H9 (cell line): ENCODE data around the gene PRPF18. TPM values are rescaled to one million over a fixed set of nuclear protein-coding genes. Genes with fewer than 3 reads are reported as not detected.

Experiments used
- DNase-seq: peaks from one replicate; pipeline ENCODE4 v3.0.0-alpha.2; 2017
- H2AFZ ChIP-seq: one replicate; pipeline ENCODE4 v1.6.1; 2013; ENCODE audit warnings: mild to moderate bottlenecking, low read length, control low read depth, moderate library complexity
- H2AK5ac ChIP-seq: 2 replicates; pipeline ENCODE4 v1.6.1; 2013; ENCODE audit warnings: low read length, control low read depth, mixed read lengths; ENCODE audit not compliant: insufficient read length
- H2BK120ac ChIP-seq: one replicate; pipeline ENCODE4 v1.6.1; 2013; ENCODE audit warnings: low read depth, mild to moderate bottlenecking, low read length, control low read depth, inconsistent platforms; ENCODE audit not compliant: poor library complexity, severe bottlenecking
- H2BK12ac ChIP-seq: 2 replicates; pipeline ENCODE4 v1.6.1; 2013; ENCODE audit warnings: low read length, control low read depth, mixed read lengths, low read depth; ENCODE audit not compliant: insufficient read length
- H2BK15ac ChIP-seq: 2 replicates; pipeline ENCODE4 v1.6.1; 2013; ENCODE audit warnings: low read depth, low read length, control low read depth
- H2BK20ac ChIP-seq: one replicate; pipeline ENCODE4 v1.6.1; 2013; ENCODE audit warnings: low read depth, mild to moderate bottlenecking, low read length, control low read depth, inconsistent platforms; ENCODE audit not compliant: poor library complexity, severe bottlenecking
- H2BK5ac ChIP-seq: 2 replicates; pipeline ENCODE4 v1.6.1; 2013; ENCODE audit warnings: low read length, control low read depth, mixed read lengths; ENCODE audit not compliant: insufficient read length
- H3K14ac ChIP-seq: 2 replicates; pipeline ENCODE4 v1.6.1; 2013; ENCODE audit warnings: low read length, control low read depth; ENCODE audit not compliant: insufficient read depth
- H3K18ac ChIP-seq: 2 replicates; pipeline ENCODE4 v1.6.1; 2013; ENCODE audit warnings: low read depth, mild to moderate bottlenecking, mixed read lengths, low read length, control low read depth; ENCODE audit not compliant: insufficient read length
- H3K23ac ChIP-seq: 2 replicates; pipeline ENCODE4 v1.6.1; 2013; ENCODE audit warnings: low read length, control low read depth, mixed read lengths, low read depth; ENCODE audit not compliant: insufficient read length
- H3K23me2 ChIP-seq: 2 replicates; pipeline ENCODE4 v1.6.1; 2013; ENCODE audit warnings: low read depth, mild to moderate bottlenecking, mixed read lengths, low read length, control low read depth; ENCODE audit not compliant: insufficient read length, poor library complexity, severe bottlenecking
- H3K27ac ChIP-seq: 2 replicates; pipeline ENCODE4 v1.5.1; 2013; ENCODE audit warnings: low read length, control low read depth, mixed read lengths, low read depth; ENCODE audit not compliant: insufficient read length
- H3K27me3 ChIP-seq: 2 replicates; pipeline ENCODE4 v1.6.1; 2013; ENCODE audit warnings: low read length, control low read depth, inconsistent platforms; ENCODE audit not compliant: insufficient read depth
- H3K4ac ChIP-seq: 2 replicates; pipeline ENCODE4 v1.6.1; 2013; ENCODE audit warnings: low read depth, mild to moderate bottlenecking, control low read depth, inconsistent platforms, low read length, moderate library complexity
- H3K4me1 ChIP-seq: 2 replicates; pipeline ENCODE4 v1.6.1; 2013; ENCODE audit warnings: low read length, control low read depth, inconsistent platforms; ENCODE audit not compliant: insufficient read depth
- H3K4me2 ChIP-seq: 2 replicates; pipeline ENCODE4 v1.6.1; 2013; ENCODE audit warnings: low read length, control low read depth, mixed read lengths; ENCODE audit not compliant: insufficient read length, insufficient read depth
- H3K56ac ChIP-seq: 2 replicates; pipeline ENCODE4 v1.6.1; 2013; ENCODE audit warnings: low read depth, mild to moderate bottlenecking, mixed read lengths, low read length, control low read depth; ENCODE audit not compliant: insufficient read length
- H3K79me1 ChIP-seq: 2 replicates; pipeline ENCODE4 v1.6.1; 2013; ENCODE audit warnings: low read depth, mild to moderate bottlenecking, moderate library complexity, low read length, control low read depth, inconsistent platforms; ENCODE audit not compliant: insufficient read depth, poor library complexity, severe bottlenecking
- H3K79me2 ChIP-seq: 2 replicates; pipeline ENCODE4 v1.6.1; 2013; ENCODE audit warnings: low read length, control low read depth, inconsistent platforms; ENCODE audit not compliant: insufficient read depth
- H3K9ac ChIP-seq: 2 replicates; pipeline ENCODE4 v1.6.1; 2013; ENCODE audit warnings: low read length, control low read depth, mixed read lengths; ENCODE audit not compliant: insufficient read length; ENCODE audit errors: extremely low read depth
- H3K9me3 ChIP-seq: one replicate; pipeline ENCODE4 v1.6.1; 2013; ENCODE audit warnings: low read depth, low read length, inconsistent platforms; ENCODE audit not compliant: control insufficient read depth
- H3T11ph ChIP-seq: one replicate; pipeline ENCODE4 v1.6.1; 2013; ENCODE audit warnings: mild to moderate bottlenecking, low read length, control low read depth, inconsistent platforms
- H4K20me1 ChIP-seq: one replicate; pipeline ENCODE4 v1.6.1; 2013; ENCODE audit not compliant: control insufficient read depth, insufficient read length, insufficient read depth
- H4K5ac ChIP-seq: 2 replicates; pipeline ENCODE4 v1.6.1; 2013; ENCODE audit warnings: low read depth, mild to moderate bottlenecking, mixed read lengths, low read length, control low read depth; ENCODE audit not compliant: insufficient read length
- H4K8ac ChIP-seq: replicated peaks from 2 replicates; pipeline ENCODE4 v1.6.1; 2013; ENCODE audit warnings: low read length, control low read depth, mixed read lengths, low read depth; ENCODE audit not compliant: insufficient read length
- H4K91ac ChIP-seq: 2 replicates; pipeline ENCODE4 v1.6.1; 2013; ENCODE audit warnings: low read depth, mild to moderate bottlenecking, moderate library complexity, mixed read lengths, low read length, control low read depth; ENCODE audit not compliant: insufficient read length
- H3K27ac Mint-ChIP-seq, 3 experiments: 2 replicates in 2 of 3; 3 replicates in 1 of 3; pipeline ENCODE4 v1.8.0; 2020 to 2021; ENCODE audit warnings: mixed read lengths in 3 of 3, mild to moderate bottlenecking in 1 of 3, moderate library complexity in 1 of 3
- H3K27me3 Mint-ChIP-seq: 2 replicates; pipeline ENCODE4 v1.8.0; 2021; ENCODE audit warnings: low read depth, mild to moderate bottlenecking, moderate library complexity, mixed read lengths
- H3K36me3 Mint-ChIP-seq, 3 experiments: 2 replicates in 2 of 3; 3 replicates in 1 of 3; pipeline ENCODE4 v1.8.0; 2020 to 2021; ENCODE audit warnings: low read depth in 3 of 3, mixed read lengths in 3 of 3; ENCODE audit not compliant: insufficient read depth in 1 of 3
- H3K4me1 Mint-ChIP-seq, 2 experiments: 2 replicates each; pipeline ENCODE4 v1.8.0; 2020; ENCODE audit warnings: mixed read lengths in 2 of 2
- H3K4me3 Mint-ChIP-seq, 2 experiments: 2 replicates in 1 of 2; 3 replicates in 1 of 2; pipeline ENCODE4 v1.8.0; 2020 to 2021; ENCODE audit warnings: mild to moderate bottlenecking in 2 of 2, mixed read lengths in 2 of 2, moderate library complexity in 1 of 2
- H3K9me3 Mint-ChIP-seq, 2 experiments: 2 replicates in 1 of 2; 3 replicates in 1 of 2; pipeline ENCODE4 v1.8.0; 2020; ENCODE audit warnings: mild to moderate bottlenecking in 2 of 2, mixed read lengths in 2 of 2, moderate library complexity in 1 of 2
- WGBS: extraction: QIAGEN DNeasy Blood & Tissue Kit; methylation state at CpG from one replicate; pipeline ENCODE4 v1.1.7; 2013; ENCODE audit warnings: missing lambda C conversion rate, low lambda C conversion rate, mixed read lengths; ENCODE audit not compliant: insufficient read length; ENCODE audit errors: extremely low coverage; 5-methylcytosine and 5-hydroxymethylcytosine counted together
- total RNA-seq: library from RNA; stranded (reverse); gene quantifications from 2 replicates; pipeline ENCODE4 v1.2.1, GENCODE V29; 2021
- TF ChIP-seq, protein P1 (sequence below): fragments of 200-600 bp; sonication (generic); conservative IDR thresholded peaks from 3 replicates; pipeline ENCODE4 v1.8.0; 2021; ENCODE audit warnings: antibody characterized with exemption, mild to moderate bottlenecking

Gene PRPF18
- total RNA-seq, 1 experiment from 2014 or later: 17.1 TPM

DNA sequence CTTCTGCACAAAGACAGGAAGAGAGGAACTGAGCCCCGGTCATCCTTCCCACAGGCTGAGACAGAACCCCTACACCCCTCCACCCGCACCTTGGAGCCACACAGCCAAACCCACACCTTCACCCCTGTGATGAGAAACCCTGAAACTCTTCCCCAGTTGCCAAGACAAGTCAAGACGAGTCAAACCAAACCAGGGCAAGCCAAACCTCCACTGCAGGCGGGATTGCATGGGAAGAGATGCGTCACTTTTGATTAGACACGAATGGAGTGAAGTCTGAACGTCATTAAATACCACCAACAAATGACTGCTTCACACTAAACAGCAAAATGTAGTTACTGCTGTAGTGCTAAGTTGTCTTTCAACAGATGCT is 73.8 kb downstream of the PRPF18 start:
- WGBS: no CpG with 5 or more reads among the region's 7 CpGs
- no peak overlapping the region for H2BK12ac ChIP-seq

More for the DNA sequence above, 73.8 kb downstream of the PRPF18 start:
- Mint-ChIP-seq H3K9me3 (no peaks in the 10 kb centered on the region), H3K27ac (peak overlapping the region; percentile 4 to 92 (median 64); a peak in 5 of 7 replicates), H3K36me3 (peaks cover 11 to 24% (median 23%) of the 10 kb centered on the region in 3 experiments; a peak in 6 of 7 replicates), H3K27me3 (no peaks in the 10 kb centered on the region), H3K4me3 (no peak overlapping the region), H3K4me1 (peaks cover 15 to 18% of the 10 kb centered on the region in 2 experiments)
- no peak overlapping the region for H3K56ac ChIP-seq
- H3K4me2 ChIP-seq: no peak overlapping the region
- H3K79me2 ChIP-seq: no peaks in the 10 kb centered on the region
- no peak overlapping the region for H2BK5ac ChIP-seq
- H3K27ac ChIP-seq: no peak overlapping the region
- H3K9me3 ChIP-seq: no peaks in the 10 kb centered on the region
- H4K5ac ChIP-seq: no peak overlapping the region
- H2BK20ac ChIP-seq: no peak overlapping the region
- H2AFZ ChIP-seq: no peak overlapping the region
- no peak overlapping the region for H3K18ac ChIP-seq
- TF ChIP-seq, protein P1, sequence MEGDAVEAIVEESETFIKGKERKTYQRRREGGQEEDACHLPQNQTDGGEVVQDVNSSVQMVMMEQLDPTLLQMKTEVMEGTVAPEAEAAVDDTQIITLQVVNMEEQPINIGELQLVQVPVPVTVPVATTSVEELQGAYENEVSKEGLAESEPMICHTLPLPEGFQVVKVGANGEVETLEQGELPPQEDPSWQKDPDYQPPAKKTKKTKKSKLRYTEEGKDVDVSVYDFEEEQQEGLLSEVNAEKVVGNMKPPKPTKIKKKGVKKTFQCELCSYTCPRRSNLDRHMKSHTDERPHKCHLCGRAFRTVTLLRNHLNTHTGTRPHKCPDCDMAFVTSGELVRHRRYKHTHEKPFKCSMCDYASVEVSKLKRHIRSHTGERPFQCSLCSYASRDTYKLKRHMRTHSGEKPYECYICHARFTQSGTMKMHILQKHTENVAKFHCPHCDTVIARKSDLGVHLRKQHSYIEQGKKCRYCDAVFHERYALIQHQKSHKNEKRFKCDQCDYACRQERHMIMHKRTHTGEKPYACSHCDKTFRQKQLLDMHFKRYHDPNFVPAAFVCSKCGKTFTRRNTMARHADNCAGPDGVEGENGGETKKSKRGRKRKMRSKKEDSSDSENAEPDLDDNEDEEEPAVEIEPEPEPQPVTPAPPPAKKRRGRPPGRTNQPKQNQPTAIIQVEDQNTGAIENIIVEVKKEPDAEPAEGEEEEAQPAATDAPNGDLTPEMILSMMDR: no peak
- no peak overlapping the region for H4K8ac ChIP-seq
- H3K4ac ChIP-seq: no peak overlapping the region
- H3K14ac ChIP-seq: no peak overlapping the region
- no peak overlapping the region for H3T11ph ChIP-seq
- no peaks in the 10 kb centered on the region for H3K79me1 ChIP-seq
- no peaks in the 10 kb centered on the region for H4K20me1 ChIP-seq
- no peak overlapping the region for H4K91ac ChIP-seq
- H2BK15ac ChIP-seq: no peak overlapping the region
- DNase-seq: no peak
- H3K4me1 ChIP-seq: no peaks in the 10 kb centered on the region
- H3K9ac ChIP-seq: no peak overlapping the region
- no peak overlapping the region for H3K23ac ChIP-seq
- no peaks in the 10 kb centered on the region for H3K23me2 ChIP-seq
- no peaks in the 10 kb centered on the region for H3K27me3 ChIP-seq
- no peak overlapping the region for H2BK120ac ChIP-seq
- H2AK5ac ChIP-seq: no peak overlapping the region
